Activated CD4-positive, alpha-beta T cell treated with anti-CD3 and anti-CD28 coated beads, Interleukin-2, amount 50 U/mL, for 4 hours (primary cell): ENCODE measurements around the gene CXCL11.
"Not testable (repeated sequence)": the region's sequence is repeated elsewhere in the genome, so short reads cannot be mapped to it uniquely, and the experiment has no call there.

Experiments
- DNase-seq, 2 experiments: peaks; one replicate each; pipeline ENCODE4 v3.0.0-alpha.2; 2020

CXCL11 gene

DNA sequence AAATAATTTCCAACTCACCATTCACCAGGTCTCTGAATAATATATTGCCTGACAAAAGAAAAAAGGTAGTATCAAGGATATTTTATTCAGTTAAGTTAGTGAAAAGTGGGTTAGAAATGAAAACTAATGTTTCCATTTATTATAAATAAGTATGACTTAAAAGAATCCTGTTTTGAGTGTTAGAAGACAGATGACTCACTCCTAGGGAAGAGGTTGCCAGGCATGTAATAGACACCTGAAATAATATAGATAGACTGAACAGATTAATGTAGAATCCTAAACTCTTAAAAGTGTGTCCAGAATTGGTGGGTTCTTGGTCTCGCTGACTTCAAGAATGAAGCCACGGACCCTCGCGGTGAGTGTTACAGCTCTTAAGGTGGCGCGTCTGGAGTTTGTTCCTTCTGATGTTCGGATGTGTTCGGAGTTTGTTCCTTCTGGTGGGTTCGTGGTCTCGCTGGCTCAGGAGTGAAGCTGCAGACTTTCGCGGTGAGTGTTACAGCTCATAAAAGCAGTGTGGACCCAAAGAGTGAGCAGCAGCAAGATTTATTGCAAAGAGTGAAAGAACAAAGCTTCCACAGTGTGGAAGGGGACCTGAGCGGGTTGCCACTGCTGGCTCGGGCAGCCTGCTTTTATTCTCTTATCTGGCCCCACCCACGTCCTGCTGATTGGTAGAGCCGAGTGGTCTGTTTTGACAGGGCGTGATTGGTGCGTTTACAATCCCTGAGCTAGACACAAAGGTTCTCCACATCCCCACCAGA is 6.5 kb upstream of the CXCL11 start:
- DNase-seq, result not testable (repeated sequence)

DNA sequence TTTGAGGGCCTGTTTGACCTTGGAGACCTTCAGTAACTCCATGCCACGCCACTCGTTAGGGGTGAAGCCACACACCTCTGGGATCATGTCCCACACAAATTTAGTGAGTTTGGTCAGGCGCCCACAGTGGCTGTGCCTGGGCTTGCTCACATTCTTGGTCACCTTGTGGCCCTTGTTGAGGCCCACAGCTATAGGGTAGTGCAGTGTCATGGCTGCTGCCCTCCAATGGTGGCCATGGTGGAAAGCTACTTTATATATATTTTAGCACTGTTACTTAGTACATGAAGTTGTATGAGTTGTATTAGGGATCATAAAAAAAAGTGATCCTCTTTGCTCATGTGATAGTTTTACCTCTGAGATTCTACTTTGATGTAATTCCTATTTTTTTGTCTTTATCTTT is 985 bp upstream of the CXCL11 start:
- no peak for DNase-seq

DNA sequence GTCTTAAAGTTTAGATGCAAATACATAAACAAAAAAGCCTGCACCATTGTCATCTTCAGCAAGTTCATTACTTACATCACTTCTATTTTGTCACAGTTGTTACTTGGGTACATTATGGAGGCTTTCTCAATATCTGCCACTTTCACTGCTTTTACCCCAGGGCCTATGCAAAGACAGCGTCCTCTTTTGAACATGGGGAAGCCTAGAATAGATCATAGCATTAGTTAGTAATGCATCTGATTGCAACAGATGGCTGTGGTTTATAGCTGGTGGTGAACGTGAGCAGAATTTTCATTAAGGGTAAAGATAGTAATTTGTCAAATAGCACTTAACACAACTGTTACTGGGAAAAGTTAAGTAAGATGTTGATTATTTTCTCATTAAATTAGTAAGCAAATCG is 729 bp downstream of the CXCL11 start:
- DNase-seq, result no peak

DNA sequence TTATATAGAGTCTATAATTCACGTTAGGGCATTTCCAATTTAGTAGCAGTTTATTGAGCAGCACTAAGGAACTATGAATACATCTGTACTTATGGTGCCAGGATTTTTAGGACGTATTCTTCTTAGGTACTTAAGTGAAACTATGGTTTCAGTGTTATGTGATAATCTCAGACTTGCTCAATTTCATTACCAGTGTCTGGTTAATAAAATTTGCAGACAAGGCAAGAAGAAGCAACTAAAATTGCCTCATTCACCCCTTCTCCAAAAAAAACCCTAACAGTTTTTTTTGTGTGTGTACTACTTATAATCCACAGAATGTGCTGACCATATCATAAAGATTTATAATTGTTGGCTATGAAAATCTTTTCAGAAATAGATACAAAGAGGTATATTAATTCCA is 6.6 kb downstream of the CXCL11 start:
- no peak for DNase-seq

DNA sequence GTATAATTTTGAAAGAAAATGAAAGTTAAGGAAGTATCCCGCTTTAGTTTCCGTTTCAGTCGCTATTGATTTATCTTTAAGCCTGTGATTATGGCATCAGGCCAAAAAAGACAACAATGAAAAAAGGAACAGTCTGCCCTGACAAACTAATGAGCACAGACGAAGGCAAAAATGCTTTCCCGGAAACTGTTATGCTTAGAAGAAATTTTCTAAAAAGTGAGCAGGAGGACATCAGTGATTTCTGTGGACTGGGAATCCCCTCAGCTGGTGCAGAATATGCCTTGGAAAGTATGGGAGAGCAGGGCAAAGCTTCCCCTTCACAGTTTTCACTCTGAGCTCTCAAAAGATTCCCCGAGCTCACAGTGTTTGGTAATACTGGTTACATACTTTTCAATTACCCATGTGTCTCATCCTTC is 7.5 kb downstream of the CXCL11 start:
- DNase-seq, result no peak

DNA sequence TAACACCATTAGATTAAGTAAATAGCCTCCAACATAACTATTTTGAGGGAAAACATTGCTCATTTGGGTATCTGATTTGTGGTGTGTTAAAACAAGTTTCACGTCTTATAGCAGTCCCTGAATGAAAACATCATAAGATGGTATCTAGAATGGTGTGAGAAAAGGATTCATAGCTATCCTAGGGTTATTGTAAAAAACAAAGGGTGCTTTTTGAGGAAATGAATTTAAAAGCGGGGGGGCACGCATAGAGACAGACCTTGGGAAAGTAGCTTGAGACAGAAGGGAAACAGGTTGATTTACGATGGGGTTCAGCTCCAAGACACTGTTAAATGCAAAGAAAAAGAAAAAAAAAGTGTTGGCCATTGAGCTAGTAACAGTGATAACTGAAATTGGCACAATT is 11.8 kb downstream of the CXCL11 start:
- no peak for DNase-seq

DNA sequence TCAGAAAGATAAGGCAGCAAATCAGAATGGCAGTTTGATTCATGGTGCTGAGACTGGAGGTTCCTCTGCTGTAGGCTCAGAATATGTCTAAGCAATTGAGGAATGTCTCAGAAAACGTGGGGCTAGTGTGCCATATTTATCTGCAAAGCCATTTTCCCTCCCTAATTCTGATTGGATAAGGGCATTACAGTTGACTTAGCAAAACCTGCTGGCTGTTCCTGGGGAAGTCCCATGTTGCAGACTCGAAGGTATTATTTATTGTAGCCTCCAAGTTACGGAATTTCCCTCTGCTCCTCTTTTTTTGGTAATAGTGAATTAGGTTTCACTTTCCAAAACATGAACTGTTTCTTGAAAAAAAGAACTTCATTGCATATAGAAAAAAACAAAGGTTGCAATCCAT is 12.5 kb downstream of the CXCL11 start, which contains the start of gene CXCL10:
TSS of gene CXCL10 (minus strand) at position 109 of the 400 bp plus-strand sequence. CDS start at position 43, 66 bp downstream.
- no peak for DNase-seq

DNA sequence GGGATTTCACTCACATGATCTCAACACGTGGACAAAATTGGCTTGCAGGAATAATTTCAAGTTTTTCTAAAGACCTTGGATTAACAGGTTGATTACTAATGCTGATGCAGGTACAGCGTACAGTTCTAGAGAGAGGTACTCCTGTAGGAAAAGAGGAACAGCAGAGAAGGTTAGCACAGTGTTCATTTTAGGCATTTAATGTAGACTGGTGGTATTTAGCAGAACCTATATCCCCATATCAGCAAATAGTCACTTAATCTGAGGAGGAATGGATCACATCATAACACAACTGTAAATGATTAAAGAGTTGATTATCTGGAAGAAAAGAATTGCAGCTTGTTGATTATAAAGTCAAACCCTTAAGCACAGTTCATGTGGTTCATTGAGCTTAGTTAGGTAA is 13.2 kb downstream of the CXCL11 start:
- no peak for DNase-seq

DNA sequence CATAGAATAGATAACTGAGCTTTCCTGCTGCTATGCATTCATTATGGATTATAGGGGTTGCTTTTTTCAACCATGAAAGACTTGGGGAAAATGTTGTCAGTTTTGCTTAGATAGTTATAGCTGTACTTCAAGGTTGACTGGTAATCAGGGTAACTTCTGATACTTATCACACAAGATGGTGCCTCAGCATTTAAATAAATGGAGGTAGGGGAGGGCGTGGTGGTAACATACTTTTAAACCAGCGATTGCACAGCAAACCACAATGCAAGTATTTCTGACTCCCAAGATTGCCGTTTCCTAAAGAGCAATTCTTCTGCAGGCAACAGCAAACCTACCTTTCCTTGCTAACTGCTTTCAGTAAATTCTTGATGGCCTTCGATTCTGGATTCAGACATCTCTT is 13.8 kb downstream of the CXCL11 start:
- no peak for DNase-seq

DNA sequence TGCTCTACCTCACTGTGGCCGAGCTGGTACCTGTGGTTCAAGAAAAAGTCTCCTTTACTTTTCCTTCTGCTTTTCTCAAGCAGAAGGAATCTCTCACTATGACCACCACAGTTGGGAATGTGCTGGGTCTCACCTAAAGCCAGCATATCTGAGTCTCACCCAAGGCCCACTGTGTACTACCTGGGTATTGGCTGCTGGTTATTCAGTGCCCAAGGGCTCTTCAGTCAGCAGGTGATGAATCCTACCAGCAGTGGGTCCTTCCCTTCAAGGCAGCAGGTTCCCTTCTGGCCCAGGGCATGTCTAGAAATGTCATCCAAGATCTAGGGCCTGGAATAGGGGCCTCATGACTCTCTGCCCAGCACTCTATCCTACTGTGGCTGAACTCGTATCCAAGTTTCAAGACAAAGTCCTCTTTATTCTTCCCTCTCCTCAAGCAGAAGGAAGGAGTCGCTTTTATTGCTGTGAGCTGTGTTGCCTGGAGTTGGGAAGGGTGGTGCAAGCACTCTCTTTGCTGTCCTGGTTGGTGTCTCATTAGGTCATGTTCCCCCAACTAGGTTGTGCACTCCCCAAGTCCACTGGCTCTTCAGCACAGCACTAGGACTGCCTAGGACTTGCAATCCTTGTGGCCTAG is 18.7 kb downstream of the CXCL11 start:
- no peak for DNase-seq

DNA sequence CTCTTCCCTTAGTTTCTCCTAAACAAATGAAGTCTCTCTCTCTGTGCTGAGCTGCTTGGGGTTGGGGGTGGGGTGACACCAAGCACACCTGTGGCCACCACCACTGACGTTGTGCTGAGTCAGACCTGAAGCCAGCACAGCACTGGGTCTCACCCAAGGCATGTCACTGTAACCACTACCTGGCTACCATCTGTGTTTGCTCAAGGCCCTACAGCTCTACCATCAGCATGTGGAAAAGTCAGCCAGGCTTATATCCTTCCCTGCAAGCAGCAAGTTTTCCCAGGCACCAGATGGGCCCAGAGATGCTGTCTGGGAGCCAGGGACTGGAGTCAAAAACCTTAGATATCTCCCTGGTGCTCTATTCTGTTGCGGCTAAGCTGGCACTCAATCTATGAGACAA is 19.5 kb downstream of the CXCL11 start:
- DNase-seq, result no peak

DNA sequence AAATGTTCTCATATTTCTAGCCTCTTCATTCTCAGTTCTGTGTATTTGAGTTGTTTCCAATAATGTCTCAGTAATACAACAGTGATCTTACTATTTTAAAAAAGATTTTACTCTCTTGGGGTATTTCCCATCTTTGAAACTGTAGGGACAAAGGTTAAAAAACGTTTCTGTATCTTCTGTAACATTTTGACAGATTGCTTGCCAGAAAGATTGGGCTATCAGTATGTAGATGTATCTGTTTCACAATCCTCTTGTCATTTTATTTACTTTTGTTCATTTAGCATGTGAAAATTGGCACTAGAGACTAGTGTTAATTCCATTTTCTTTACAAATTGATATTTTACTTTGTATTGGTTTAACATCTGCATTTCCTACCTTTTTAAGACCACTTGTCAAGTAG is 22.3 kb downstream of the CXCL11 start:
- no peak for DNase-seq

DNA sequence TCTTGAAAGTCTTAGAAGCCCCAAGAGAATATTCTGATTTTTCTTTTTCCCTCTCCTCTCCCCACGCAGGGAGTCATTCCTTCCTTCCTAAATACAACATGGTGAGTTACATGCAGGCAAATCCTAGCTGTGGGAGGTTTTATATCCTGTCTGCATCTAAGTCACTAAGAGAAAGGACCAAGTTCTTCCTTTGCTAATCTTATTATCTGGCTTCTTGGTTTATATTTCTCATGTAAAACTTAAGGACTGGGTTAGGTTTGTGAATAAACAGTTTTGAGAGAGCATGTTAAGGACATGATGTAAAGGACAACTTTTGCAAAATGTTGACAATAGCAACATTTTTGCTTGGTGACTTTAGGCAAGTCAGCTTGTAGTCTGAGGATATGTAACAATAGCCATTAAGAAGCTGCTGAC is 23.5 kb downstream of the CXCL11 start:
- DNase-seq, result no peak

DNA sequence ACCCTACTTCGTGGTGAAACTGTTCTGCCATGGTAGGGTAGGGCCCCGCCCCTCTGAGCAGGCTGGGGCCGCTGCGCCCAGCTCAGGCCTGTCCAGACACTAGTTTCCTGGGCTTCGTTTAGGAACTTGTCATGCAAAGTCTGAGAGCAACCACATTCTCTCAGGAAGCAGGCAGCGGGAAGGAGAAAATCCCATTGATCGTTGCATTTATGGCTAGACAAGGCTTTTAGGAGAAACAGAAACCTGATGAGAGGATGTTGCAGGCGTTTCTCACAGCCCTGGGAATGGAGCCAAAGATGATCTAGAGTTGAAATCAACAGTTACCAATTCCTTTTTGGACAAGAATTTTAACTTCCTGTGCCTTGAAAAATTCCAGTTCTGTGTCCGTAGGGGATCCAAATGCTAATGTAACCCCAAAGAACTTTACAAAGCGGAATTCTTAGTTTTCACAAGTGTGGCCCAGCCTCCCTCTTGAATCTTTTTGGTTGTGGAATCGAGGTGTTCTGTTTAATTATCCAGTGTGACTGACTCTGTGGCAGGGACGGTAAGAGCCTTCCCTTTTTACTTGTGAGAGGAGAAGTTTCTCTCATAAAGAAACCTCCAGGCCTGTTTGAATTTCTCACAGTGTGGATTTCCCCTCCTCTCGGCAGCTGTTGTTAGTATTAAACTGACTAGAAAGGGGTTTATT is 24.0 kb downstream of the CXCL11 start:
- DNase-seq, result no peak

DNA sequence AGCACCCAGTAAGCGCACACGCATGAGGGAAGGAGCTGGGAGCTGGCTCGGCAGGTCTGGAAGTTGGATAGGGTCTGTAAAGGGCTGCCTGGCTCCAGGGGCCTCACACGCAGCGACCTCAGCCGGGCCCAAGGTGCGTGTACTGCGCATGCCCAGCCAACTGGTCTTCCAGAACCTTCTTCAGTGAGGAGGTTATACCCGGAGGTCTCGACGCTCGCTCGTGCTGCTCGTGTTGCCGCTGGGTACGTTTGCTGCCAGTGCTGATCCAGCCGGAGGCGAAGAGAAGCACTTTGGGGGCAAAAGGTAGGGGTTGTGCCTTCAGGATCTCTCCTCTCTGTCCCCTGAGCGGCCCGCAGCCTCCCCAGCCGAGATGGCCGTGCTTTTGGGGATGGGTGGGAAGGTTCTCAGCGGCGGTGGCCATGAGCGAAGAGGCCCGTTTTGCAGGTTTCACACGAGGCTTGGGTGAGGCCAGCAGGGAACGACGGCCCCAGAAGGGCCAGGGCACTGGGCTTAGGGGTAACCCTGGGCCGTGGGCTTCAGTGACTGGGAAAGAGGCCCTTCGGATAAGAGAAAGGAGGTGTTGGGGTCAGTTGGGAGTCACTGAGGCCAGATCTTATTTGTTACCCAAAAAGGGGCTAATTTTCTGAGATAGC is 24.7 kb downstream of the CXCL11 start:
- DNase-seq, result no peak

DNA sequence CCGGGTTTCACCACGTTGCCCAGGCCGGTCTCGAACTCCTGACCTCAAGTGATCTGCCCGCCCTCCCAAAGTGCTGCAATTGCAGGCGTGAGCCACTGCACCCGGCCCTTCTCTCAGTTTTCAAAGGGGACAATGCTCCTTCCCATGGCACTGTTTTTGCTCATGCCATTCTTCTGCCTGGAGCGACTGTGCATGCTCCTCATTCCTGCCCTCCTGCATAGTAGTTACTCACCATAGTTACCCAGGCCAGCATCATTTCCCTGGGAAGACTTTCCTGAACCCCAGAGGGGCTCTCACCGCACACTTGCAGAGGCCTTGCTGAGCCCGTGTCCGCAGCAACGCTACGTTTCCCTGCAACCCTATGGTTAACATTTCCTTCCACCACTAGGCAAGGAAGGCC is 25.3 kb downstream of the CXCL11 start:
- DNase-seq, result no peak

DNA sequence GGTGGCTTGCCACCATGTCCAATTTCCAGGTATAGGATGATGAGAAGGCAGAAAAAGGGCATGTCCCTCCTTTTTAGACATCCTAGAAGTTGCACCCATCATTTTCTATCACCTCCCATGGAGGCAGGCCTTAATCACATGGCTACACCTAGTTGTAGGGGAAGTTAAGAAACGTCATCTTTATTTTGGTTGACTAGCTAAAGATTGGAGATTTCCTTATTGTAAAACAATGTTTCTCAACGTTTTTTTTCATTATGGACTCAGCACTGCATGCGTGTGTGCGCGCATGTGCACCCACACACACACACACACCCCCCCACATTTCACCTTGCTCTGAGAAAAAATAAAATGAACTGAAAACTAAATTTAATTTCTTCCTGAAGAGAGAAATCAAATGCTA is 26.6 kb downstream of the CXCL11 start:
- no peak for DNase-seq

DNA sequence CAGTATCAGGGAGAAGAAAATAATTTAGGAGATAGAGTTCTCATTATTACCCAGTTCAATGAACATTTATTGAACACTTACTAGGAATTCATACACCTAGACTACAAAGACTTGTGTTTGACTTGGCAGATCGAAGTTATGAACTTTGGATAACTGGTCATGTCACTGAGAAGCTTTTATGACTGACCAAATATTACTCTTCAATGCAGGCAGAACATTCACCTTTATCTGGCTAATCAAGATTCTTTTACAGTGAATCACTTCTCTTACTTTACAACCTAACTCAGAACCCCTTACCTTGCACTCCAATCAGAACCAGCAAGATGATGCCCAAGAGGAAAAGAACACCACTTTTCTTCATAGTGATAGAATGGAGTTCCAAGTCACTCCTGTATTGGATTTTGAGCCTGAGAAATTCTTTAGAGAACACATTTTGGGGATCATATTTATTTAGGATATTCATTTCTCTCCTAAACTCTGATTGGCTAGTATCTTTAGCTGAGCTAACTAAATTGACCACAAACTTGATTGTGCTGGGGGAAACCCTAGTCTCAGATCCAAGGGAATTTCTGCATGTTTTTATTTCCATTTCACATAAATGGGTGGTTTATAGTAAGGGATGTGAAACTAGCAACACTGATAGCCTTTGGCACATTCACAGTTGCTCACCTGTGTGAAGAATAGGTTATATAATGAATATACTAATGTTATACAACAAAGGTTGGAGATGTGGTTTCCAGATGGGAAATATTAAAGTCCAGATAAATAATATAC is 28.6 kb downstream of the CXCL11 start, which contains the start of gene CXCL9:
TSS of gene CXCL9 (minus strand) at position 421 of the 774 bp plus-strand sequence. CDS start at position 361, 60 bp downstream.
- no peak for DNase-seq

DNA sequence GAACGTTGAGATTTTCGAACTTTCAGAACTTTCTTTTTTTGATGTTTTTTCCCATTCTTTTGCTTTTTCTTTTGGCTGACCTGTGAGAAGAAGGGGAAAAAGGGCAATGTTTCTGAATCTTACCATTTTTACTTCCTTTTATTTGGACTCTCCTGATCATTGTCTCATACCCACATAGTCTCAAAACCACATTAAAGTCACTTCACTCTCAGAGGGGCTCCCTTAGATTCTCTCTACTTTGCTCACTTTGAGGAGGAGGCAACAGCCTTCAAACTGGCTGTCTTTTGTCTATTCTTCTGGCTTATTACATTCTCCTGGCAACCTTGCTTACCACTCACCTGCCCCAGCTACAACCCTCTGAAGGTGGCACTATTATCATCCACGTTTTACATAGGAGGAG is 32.2 kb downstream of the CXCL11 start:
- no peak for DNase-seq

DNA sequence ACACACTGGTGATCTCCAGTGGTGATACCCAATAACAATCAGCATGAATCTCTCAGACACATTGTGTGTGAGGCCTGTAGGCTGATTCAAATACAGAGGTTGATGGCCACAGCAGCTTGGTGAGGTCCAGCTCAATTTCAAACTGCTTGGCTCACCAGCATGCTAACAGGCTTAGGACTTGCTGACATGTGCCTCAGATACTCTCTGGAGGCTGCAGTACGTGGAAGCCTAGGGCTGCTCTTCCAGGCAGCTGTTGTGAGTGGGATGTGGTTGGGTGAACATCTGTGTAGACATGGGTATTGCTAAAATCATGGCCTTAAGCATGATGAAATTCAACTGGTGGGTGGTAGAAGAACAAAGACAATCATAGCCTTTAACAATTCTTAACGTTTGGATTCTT is 32.8 kb downstream of the CXCL11 start:
- no peak for DNase-seq

DNA sequence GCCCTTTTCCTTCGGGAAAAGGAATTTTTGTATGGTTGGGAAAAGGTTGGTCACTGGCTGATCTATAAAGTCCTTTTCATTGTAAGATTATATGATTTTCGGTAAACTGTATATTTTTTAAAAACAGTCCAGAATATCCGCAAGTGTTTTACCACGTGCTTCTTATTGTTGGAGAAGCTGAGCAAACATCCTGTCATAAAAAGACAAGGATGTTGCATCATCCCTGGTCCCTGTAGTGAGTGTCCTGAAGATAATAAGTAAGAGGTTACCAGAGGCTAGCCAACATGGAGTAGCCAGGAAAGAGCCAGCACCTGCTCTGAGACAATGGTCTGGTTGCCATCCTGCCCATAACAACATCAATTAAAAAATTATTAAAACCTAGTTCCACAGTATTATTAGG is 33.7 kb downstream of the CXCL11 start:
- no peak for DNase-seq

DNA sequence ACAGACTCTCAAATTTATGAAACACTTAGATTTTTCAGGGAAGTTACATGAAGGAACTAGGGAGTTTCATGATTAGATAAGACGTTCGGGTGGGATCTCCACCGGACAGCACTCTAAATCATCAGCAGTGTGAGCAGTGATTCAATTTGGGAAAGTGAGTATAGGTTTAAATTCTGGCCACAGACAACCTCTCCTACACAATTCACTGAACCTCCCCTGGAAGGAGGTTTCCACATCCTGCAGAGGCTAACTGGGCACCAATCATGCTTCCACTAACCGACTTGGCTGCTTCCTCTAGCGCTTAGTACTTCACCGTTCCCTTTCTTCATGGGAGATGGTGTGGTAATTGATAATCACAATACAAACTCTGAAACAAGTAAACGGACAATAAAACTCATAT is 34.2 kb downstream of the CXCL11 start:
- DNase-seq, result no peak

DNA sequence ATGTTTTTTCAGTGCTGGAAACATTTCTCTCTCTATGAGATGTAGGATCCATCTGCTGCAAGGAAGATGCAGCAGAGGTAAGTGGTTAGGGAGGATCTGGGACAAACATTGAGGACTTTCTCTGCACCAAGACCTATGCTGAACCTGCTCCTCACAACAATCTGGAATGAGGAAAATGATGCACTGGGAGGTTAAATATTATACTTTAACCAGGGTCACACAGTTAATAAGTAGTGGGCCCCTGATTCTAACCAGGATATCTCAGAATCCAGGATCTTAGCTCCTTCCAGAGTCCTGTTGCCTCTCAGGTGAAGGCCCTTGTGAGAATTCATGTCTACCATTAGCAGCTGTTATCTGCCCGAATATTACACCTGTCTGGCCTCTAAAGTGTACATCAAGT is 35.6 kb downstream of the CXCL11 start:
- no peak for DNase-seq
